ENCODE results near the gene ITGB5.

GRCh38 chr3:124904835-124905492 lies 17.8 kb upstream of the ITGB5 start:
- TF ChIP-seq, protein P1, sequence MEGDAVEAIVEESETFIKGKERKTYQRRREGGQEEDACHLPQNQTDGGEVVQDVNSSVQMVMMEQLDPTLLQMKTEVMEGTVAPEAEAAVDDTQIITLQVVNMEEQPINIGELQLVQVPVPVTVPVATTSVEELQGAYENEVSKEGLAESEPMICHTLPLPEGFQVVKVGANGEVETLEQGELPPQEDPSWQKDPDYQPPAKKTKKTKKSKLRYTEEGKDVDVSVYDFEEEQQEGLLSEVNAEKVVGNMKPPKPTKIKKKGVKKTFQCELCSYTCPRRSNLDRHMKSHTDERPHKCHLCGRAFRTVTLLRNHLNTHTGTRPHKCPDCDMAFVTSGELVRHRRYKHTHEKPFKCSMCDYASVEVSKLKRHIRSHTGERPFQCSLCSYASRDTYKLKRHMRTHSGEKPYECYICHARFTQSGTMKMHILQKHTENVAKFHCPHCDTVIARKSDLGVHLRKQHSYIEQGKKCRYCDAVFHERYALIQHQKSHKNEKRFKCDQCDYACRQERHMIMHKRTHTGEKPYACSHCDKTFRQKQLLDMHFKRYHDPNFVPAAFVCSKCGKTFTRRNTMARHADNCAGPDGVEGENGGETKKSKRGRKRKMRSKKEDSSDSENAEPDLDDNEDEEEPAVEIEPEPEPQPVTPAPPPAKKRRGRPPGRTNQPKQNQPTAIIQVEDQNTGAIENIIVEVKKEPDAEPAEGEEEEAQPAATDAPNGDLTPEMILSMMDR (IDR thresholded peaks at IDR 0.05): no peak
- TF ChIP-seq EZH2 (IDR thresholded peaks at IDR 0.05; ENCODE audit: borderline replicate concordance, insufficient read depth, low read depth, low read length, poor library complexity, severe bottlenecking): no peak
